Measurements from ENCODE around the gene ANKRD35.

The ANKRD35 gene

GRCh38 chr1:145889722-145890121 lies 4.1 kb upstream of the ANKRD35 start:
- Histone ChIP-seq H3K4me3 (ENCODE audit: low read length) (no peak overlapping the region), H3K27me3 (ENCODE audit: control insufficient read depth, insufficient read depth, low read length) (no peaks in the 10 kb centered on the region), H3K36me3 (ENCODE audit: control insufficient read depth, insufficient read depth, low read length) (no peaks in the 10 kb centered on the region), H3K4me1 (ENCODE audit: control insufficient read depth, insufficient read depth, low read length) (peaks cover 5% of the 10 kb centered on the region), H3K9ac (ENCODE audit: low read length) (no peak overlapping the region), H3K27ac (ENCODE audit: low read depth, low read length) (no peak overlapping the region)

- Histone ChIP-seq H3K4me3 (ENCODE audit: low read length) (no peak overlapping the region), H3K36me3 (ENCODE audit: control insufficient read depth, insufficient read depth, low read length) (no peaks in the 10 kb centered on the region), H3K27me3 (ENCODE audit: control insufficient read depth, insufficient read depth, low read length) (no peaks in the 10 kb centered on the region), H3K9ac (ENCODE audit: low read length) (no peak overlapping the region), H3K4me1 (ENCODE audit: control insufficient read depth, insufficient read depth, low read length) (peaks cover 5% of the 10 kb centered on the region), H3K27ac (ENCODE audit: low read depth, low read length) (no peak overlapping the region)
These were observed 2.0 kb upstream of the ANKRD35 start for GRCh38 chr1:145887631-145888030.

GRCh38 chr1:145886816-145887215 lies 1.1 kb upstream of the ANKRD35 start:
- Histone ChIP-seq H3K4me3 (ENCODE audit: low read length) (no peak overlapping the region), H3K27me3 (ENCODE audit: control insufficient read depth, insufficient read depth, low read length) (no peaks in the 10 kb centered on the region), H3K27ac (ENCODE audit: low read depth, low read length) (no peak overlapping the region), H3K9ac (ENCODE audit: low read length) (no peak overlapping the region), H3K36me3 (ENCODE audit: control insufficient read depth, insufficient read depth, low read length) (no peaks in the 10 kb centered on the region), H3K4me1 (ENCODE audit: control insufficient read depth, insufficient read depth, low read length) (no peaks in the 10 kb centered on the region)

- Histone ChIP-seq H3K4me3 (ENCODE audit: low read length) (peak overlapping the region; percentile 64), H3K9ac (ENCODE audit: low read length) (no peak overlapping the region), H3K4me1 (ENCODE audit: control insufficient read depth, insufficient read depth, low read length) (no peaks in the 10 kb centered on the region), H3K27me3 (ENCODE audit: control insufficient read depth, insufficient read depth, low read length) (no peaks in the 10 kb centered on the region), H3K27ac (ENCODE audit: low read depth, low read length) (no peak overlapping the region), H3K36me3 (ENCODE audit: control insufficient read depth, insufficient read depth, low read length) (no peaks in the 10 kb centered on the region)
These were observed 724 bp upstream of the ANKRD35 start for GRCh38 chr1:145886390-145886789.

GRCh38 chr1:145884675-145885074 lies 991 bp downstream of the ANKRD35 start:
- Histone ChIP-seq H3K27ac (ENCODE audit: low read depth, low read length) (no peak overlapping the region), H3K27me3 (ENCODE audit: control insufficient read depth, insufficient read depth, low read length) (no peaks in the 10 kb centered on the region), H3K4me1 (ENCODE audit: control insufficient read depth, insufficient read depth, low read length) (no peaks in the 10 kb centered on the region), H3K4me3 (ENCODE audit: low read length) (no peak overlapping the region), H3K36me3 (ENCODE audit: control insufficient read depth, insufficient read depth, low read length) (no peaks in the 10 kb centered on the region), H3K9ac (ENCODE audit: low read length) (no peak overlapping the region)

GRCh38 chr1:145879775-145880174 lies 5.9 kb downstream of the ANKRD35 start:
- Histone ChIP-seq H3K36me3 (ENCODE audit: control insufficient read depth, insufficient read depth, low read length) (no peaks in the 10 kb centered on the region), H3K9ac (ENCODE audit: low read length) (no peak overlapping the region), H3K27me3 (ENCODE audit: control insufficient read depth, insufficient read depth, low read length) (no peaks in the 10 kb centered on the region), H3K4me1 (ENCODE audit: control insufficient read depth, insufficient read depth, low read length) (no peaks in the 10 kb centered on the region), H3K27ac (ENCODE audit: low read depth, low read length) (no peak overlapping the region), H3K4me3 (ENCODE audit: low read length) (no peak overlapping the region)

- no peaks in the 10 kb centered on the region for H3K36me3 ChIP-seq (ENCODE audit: control insufficient read depth, insufficient read depth, low read length)
- H3K27me3 ChIP-seq (ENCODE audit: control insufficient read depth, insufficient read depth, low read length): no peaks in the 10 kb centered on the region
- no peak overlapping the region for H3K27ac ChIP-seq (ENCODE audit: low read depth, low read length)
- no peak overlapping the region for H3K4me3 ChIP-seq (ENCODE audit: low read length)
- no peaks in the 10 kb centered on the region for H3K4me1 ChIP-seq (ENCODE audit: control insufficient read depth, insufficient read depth, low read length)
- no peak overlapping the region for H3K9ac ChIP-seq (ENCODE audit: low read length)
These were observed 6.9 kb downstream of the ANKRD35 start for GRCh38 chr1:145878724-145879123.

- no peak overlapping the region for H3K27ac ChIP-seq (ENCODE audit: low read depth, low read length)
- no peak overlapping the region for H3K4me3 ChIP-seq (ENCODE audit: low read length)
- no peaks in the 10 kb centered on the region for H3K36me3 ChIP-seq (ENCODE audit: control insufficient read depth, insufficient read depth, low read length)
- no peaks in the 10 kb centered on the region for H3K27me3 ChIP-seq (ENCODE audit: control insufficient read depth, insufficient read depth, low read length)
- no peaks in the 10 kb centered on the region for H3K4me1 ChIP-seq (ENCODE audit: control insufficient read depth, insufficient read depth, low read length)
- no peak overlapping the region for H3K9ac ChIP-seq (ENCODE audit: low read length)
These were observed 7.7 kb downstream of the ANKRD35 start for GRCh38 chr1:145877923-145878486.

GRCh38 chr1:145874646-145875045 lies 11.0 kb downstream of the ANKRD35 start:
- no peak overlapping the region for H3K4me3 ChIP-seq (ENCODE audit: low read length)
- no peak overlapping the region for H3K9ac ChIP-seq (ENCODE audit: low read length)
- H3K36me3 ChIP-seq (ENCODE audit: control insufficient read depth, insufficient read depth, low read length): no peaks in the 10 kb centered on the region
- no peak overlapping the region for H3K27ac ChIP-seq (ENCODE audit: low read depth, low read length)
- H3K4me1 ChIP-seq (ENCODE audit: control insufficient read depth, insufficient read depth, low read length): peaks cover 4% of the 10 kb centered on the region
- no peaks in the 10 kb centered on the region for H3K27me3 ChIP-seq (ENCODE audit: control insufficient read depth, insufficient read depth, low read length)

GRCh38 chr1:145871994-145872924 lies 13.4 kb downstream of the ANKRD35 start:
- Histone ChIP-seq H3K36me3 (ENCODE audit: control insufficient read depth, insufficient read depth, low read length) (no peaks in the 10 kb centered on the region), H3K4me1 (ENCODE audit: control insufficient read depth, insufficient read depth, low read length) (peaks cover 4% of the 10 kb centered on the region), H3K9ac (ENCODE audit: low read length) (peak overlapping the region; percentile 1), H3K27ac (ENCODE audit: low read depth, low read length) (peak overlapping the region; percentile 83), H3K27me3 (ENCODE audit: control insufficient read depth, insufficient read depth, low read length) (no peaks in the 10 kb centered on the region), H3K4me3 (ENCODE audit: low read length) (peak overlapping the region; percentile 51)

GRCh38 chr1:145868232-145868631 lies 17.4 kb downstream of the ANKRD35 start:
- no peak overlapping the region for H3K4me3 ChIP-seq (ENCODE audit: low read length)
- H3K4me1 ChIP-seq (ENCODE audit: control insufficient read depth, insufficient read depth, low read length): peaks cover 4% of the 10 kb centered on the region
- no peaks in the 10 kb centered on the region for H3K27me3 ChIP-seq (ENCODE audit: control insufficient read depth, insufficient read depth, low read length)
- H3K9ac ChIP-seq (ENCODE audit: low read length): no peak overlapping the region
- no peaks in the 10 kb centered on the region for H3K36me3 ChIP-seq (ENCODE audit: control insufficient read depth, insufficient read depth, low read length)
- no peak overlapping the region for H3K27ac ChIP-seq (ENCODE audit: low read depth, low read length)

- peaks cover 5% of the 10 kb centered on the region for H3K4me1 ChIP-seq (ENCODE audit: control insufficient read depth, insufficient read depth, low read length)
- no peak overlapping the region for H3K9ac ChIP-seq (ENCODE audit: low read length)
- H3K27me3 ChIP-seq (ENCODE audit: control insufficient read depth, insufficient read depth, low read length): no peaks in the 10 kb centered on the region
- H3K4me3 ChIP-seq (ENCODE audit: low read length): no peak overlapping the region
- no peaks in the 10 kb centered on the region for H3K36me3 ChIP-seq (ENCODE audit: control insufficient read depth, insufficient read depth, low read length)
- no peak overlapping the region for H3K27ac ChIP-seq (ENCODE audit: low read depth, low read length)
These were observed 22.2 kb downstream of the ANKRD35 start for GRCh38 chr1:145863282-145864018.
